ENCODE measurements around the gene CHD9. TPM values are rescaled to one million over a fixed set of nuclear protein-coding genes. Genes with fewer than 3 reads are reported as not detected.

The CHD9 gene
- total RNA-seq, 4 donors from 2014 or later, result 59.0 to 210 (median 80.4) TPM

- no peak for TF ChIP-seq CTCF (IDR thresholded peaks at IDR 0.05)
- ATAC-seq (ENCODE audit: low FRiP score) (no peak), DNase-seq (ENCODE audit: low spot score) (no peak)
Measured at GRCh38 chr16:53121661-53122060, 66.9 kb downstream of the CHD9 start.

- no peak for TF ChIP-seq CTCF (IDR thresholded peaks at IDR 0.05)
- ATAC-seq (ENCODE audit: low FRiP score) (no peak), DNase-seq (ENCODE audit: low spot score) (no peak)
Measured at GRCh38 chr16:53123747-53124146, 69.0 kb downstream of the CHD9 start.

GRCh38 chr16:53126390-53126789, 71.6 kb downstream of the CHD9 start:
- no peak for TF ChIP-seq CTCF (IDR thresholded peaks at IDR 0.05)
- no peak for ATAC-seq (ENCODE audit: low FRiP score)
- DNase-seq (ENCODE audit: low spot score), result no peak

GRCh38 chr16:53129281-53130158, 74.7 kb downstream of the CHD9 start:
- ATAC-seq (ENCODE audit: low FRiP score), result no peak
- TF ChIP-seq CTCF (IDR thresholded peaks at IDR 0.05), result no peak
- no peak for DNase-seq (ENCODE audit: low spot score)

GRCh38 chr16:53130159-53131049, 75.6 kb downstream of the CHD9 start:
- peak; percentile 96 for ATAC-seq (ENCODE audit: low FRiP score)
- TF ChIP-seq CTCF (IDR thresholded peaks at IDR 0.05), result peak in 1 of 3 donors; percentile 36
- peak; percentile 85 for DNase-seq (ENCODE audit: low spot score)

GRCh38 chr16:53131050-53131362, 76.2 kb downstream of the CHD9 start:
- DNase-seq (ENCODE audit: low spot score) (no peak), ATAC-seq (ENCODE audit: low FRiP score) (no peak)
- no peak for TF ChIP-seq CTCF (IDR thresholded peaks at IDR 0.05)
